Stimulated activated CD8-positive, alpha-beta memory T cell treated with anti-CD3 and anti-CD28 coated beads, Interleukin-7, amount 100 ng/mL, for 4 hours (primary cell): ENCODE data around the gene SLC41A2.

Experiments
- DNase-seq, 2 donors: peaks; one replicate each; pipeline ENCODE4 v3.0.0-alpha.2; 2020; ENCODE audit warnings: low read depth in 2 of 2

Gene SLC41A2

DNA sequence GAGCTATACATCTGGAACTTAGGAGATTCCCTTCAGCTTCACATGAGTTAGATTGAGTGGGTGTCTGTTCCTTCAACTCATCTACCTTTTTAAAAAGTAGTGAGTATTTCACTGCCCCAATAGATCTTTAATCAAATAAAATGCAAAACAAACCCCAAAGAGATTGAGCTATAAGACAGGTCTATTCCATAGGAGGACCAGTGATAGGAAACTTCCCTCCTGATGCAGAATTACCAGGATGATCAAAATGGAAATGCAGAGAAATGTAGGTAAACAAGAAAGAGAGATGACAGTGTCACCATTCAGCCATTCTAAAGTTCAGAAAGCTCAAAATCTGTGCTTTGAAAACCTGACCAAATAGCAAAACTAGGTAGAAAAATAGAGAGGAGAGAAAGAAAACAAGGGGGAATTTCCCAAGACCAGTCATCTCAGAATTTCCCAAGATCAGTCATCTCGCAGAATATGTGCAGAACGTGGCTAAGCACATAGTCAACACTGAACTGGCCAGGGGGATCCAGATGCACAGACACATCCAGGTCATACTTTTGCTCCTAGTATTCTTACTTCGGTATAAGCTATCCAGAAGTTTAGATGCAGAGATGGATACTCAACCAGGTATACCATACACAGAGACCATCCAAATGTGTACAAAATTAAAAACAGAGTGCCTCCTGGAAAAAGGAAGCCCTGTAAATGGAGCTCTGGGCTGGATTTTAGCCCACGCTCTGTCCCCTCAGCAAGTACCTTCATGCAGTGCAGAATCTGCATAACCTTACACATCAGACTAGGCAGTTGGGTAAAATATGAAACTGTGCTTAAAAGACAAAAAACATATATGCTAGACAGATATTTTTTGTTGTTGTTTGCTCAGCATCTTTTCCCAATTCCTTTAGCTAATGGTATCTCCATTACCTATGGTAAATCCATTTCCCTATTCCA lies 27.4 kb downstream of the SLC41A2 start:
- DNase-seq: no peak

DNA sequence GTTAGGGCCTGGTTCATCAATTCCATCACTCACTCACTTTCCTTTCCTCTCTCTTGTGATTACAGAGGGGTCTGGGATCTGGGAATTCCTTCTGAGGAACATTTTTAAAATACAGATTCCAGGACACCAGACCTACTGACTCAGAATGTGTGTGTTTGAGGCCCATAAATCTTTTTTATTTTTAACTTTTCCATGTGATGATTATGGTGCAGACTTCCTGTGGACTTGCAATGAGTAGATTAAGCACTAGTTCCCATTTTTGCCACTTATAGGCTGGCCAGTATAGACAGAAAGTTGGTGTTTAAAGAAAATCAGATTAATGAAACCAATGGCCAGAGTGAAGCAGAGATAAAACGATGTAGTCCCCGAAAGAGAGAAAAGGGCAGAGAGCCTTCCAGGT lies 28.1 kb downstream of the SLC41A2 start:
- DNase-seq: no peak

DNA sequence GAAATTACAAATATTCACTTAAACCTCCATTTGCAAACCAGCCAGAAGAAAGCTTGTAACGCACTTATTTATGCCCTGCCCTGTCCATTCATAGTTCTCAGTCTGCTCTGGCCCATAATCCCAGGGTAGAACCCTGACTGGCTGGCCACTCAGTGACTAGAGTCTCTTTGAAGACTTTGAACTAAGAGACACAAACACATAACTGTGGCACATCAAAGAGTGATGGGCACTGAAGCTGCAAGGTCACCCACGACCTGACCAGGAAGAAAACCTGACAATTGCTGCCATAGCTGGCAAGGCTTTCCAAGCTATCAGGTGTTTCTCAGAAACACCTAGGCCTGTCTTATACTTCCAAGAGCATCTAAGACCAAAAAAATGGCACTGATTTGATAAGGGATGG lies 28.7 kb downstream of the SLC41A2 start:
- no peak for DNase-seq

- no peak for DNase-seq
These were observed 29.9 kb downstream of the SLC41A2 start for GRCh38 chr12:104928036-104928745.

- no peak for DNase-seq
These were observed 32.6 kb downstream of the SLC41A2 start for GRCh38 chr12:104925501-104925900.

- no peak for DNase-seq
These were observed 36.8 kb downstream of the SLC41A2 start for GRCh38 chr12:104921340-104921739.

DNA sequence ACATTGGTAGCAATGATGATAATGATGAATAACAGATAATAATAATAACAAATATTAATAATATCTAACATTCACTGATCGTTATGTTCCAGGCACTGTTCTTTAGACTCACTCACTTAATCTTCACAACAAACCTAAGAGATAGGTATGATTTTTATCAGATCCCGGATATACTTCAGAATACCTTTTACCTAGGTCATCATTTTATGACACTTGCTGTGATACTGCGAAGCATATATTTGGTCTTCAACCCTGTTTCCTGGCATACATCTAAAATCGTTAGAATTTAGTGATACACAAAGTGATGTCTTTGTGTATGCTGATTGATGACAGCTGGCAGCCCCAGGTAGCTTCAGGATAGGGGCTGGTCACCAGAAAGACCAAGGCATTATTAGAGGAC lies 46.1 kb downstream of the SLC41A2 start:
- no peak for DNase-seq

GRCh38 chr12:104910196-104910840 lies 47.8 kb downstream of the SLC41A2 start:
- no peak for DNase-seq

- no peak for DNase-seq
These were observed 48.3 kb downstream of the SLC41A2 start for GRCh38 chr12:104909761-104910160.
